GM12878 (cell line): ENCODE data around the gene CNTN4. TPM values are rescaled to one million over a fixed set of nuclear protein-coding genes. Genes with fewer than 3 reads are reported as not detected.

Experiments
- ATAC-seq: fragments of 200-7000 bp; cut with Tn5 transposase; 3 replicates; pipeline ENCODE4 v1.9.1; 2020; ENCODE audit warnings: mild to moderate bottlenecking, moderate library complexity
- BruUV-seq: library from RNA; stranded (reverse); fragments of 400-500 nt; replicated peaks from 2 replicates; lab custom pipeline; 2021; lab: Mats Ljungman, UMichigan
- CTCF ChIA-PET: fragments of 300-600 bp; sonication (Branson Sonifier 250); formaldehyde crosslinking; extraction: SDS; loops from one replicate; lab custom pipeline; 2021; ENCODE audit warnings: inconsistent platforms; lab: Yijun Ruan, JAX
- POLR2A ChIA-PET: fragments of 350-600 bp; formaldehyde crosslinking; extraction: SDS; loops from one replicate; lab custom pipeline; 2021; ENCODE audit warnings: inconsistent platforms; lab: Charles Lee
- RAD21 ChIA-PET: fragments of 300-600 bp; sonication (Branson Sonifier 250); formaldehyde crosslinking; loops from one replicate; lab custom pipeline; 2023; ENCODE audit warnings: antibody characterized with exemption; ENCODE audit not compliant: unreplicated experiment; lab: Charles Lee
- SMC1A ChIA-PET: fragments of 300-600 bp; sonication (Branson Sonifier 250); formaldehyde crosslinking; loops from one replicate; lab custom pipeline; 2023; ENCODE audit not compliant: unreplicated experiment, uncharacterized antibody; lab: Charles Lee
- DNase-seq: peaks from one replicate; pipeline ENCODE4 v3.0.0-alpha.2; 2011; ENCODE audit warnings: low read depth, low spot score
- FAIRE-seq: peaks from 3 replicates; lab custom pipeline; 2011; peaks lifted over from hg19 to GRCh38; lab: Jason Lieb, UNC
- H2AFZ ChIP-seq: 2 replicates; pipeline ENCODE4 v1.6.0; 2011; ENCODE audit warnings: low read depth, low read length, control low read depth; ENCODE audit not compliant: control insufficient read depth
- H3K27ac ChIP-seq: 2 replicates; pipeline ENCODE4 v1.5.1; 2011; ENCODE audit warnings: control low read depth; ENCODE audit not compliant: control insufficient read depth, insufficient read depth
- H3K27me3 ChIP-seq, 2 experiments: replicated peaks in 1 of 2; 2 replicates each; pipeline versions ENCODE4 v1.6.0 to v1.6.1; 2011; ENCODE audit warnings: low read length in 1 of 2; ENCODE audit not compliant: control insufficient read depth in 2 of 2, insufficient read depth in 2 of 2
- H3K36me3 ChIP-seq, 2 experiments: 2 replicates each; pipeline ENCODE4 v1.5.1; 2011; ENCODE audit warnings: low read length in 1 of 2; ENCODE audit not compliant: control insufficient read depth in 2 of 2, insufficient read depth in 2 of 2
- H3K4me1 ChIP-seq: 2 replicates; pipeline ENCODE4 v1.6.1; 2011; ENCODE audit warnings: mild to moderate bottlenecking, low read length, moderate library complexity, mixed read lengths; ENCODE audit not compliant: control insufficient read depth, insufficient read depth
- H3K4me2 ChIP-seq: 2 replicates; pipeline ENCODE4 v1.6.0; 2011; ENCODE audit warnings: control low read depth; ENCODE audit not compliant: control insufficient read depth, insufficient read depth
- H3K4me3 ChIP-seq: fragments of 200-600 bp; sonication (generic); 2 replicates; pipeline ENCODE4 v1.5.1; 2016
- H3K79me2 ChIP-seq: 2 replicates; pipeline ENCODE4 v1.6.0; 2011; ENCODE audit warnings: low read length; ENCODE audit not compliant: control insufficient read depth, insufficient read depth
- H3K9ac ChIP-seq: 2 replicates; pipeline ENCODE4 v1.8.0; 2011; ENCODE audit warnings: low read length, control low read depth, mixed read lengths; ENCODE audit not compliant: control insufficient read depth, insufficient read depth
- H3K9me3 ChIP-seq: replicated peaks from 3 replicates; pipeline ENCODE4 v1.5.1; 2011; ENCODE audit warnings: mild to moderate bottlenecking, low read length; ENCODE audit not compliant: control insufficient read depth, insufficient read depth
- H4K20me1 ChIP-seq: 2 replicates; pipeline ENCODE4 v1.6.0; 2011; ENCODE audit not compliant: control insufficient read depth, insufficient read depth
- CHD1 ChIP-seq: IDR thresholded peaks from 2 replicates; pipeline ENCODE4 v1.6.1; 2012; ENCODE audit warnings: low read depth, low read length, improper control_type of control experiment
- CHD2 ChIP-seq: IDR thresholded peaks from 2 replicates; pipeline ENCODE4 v1.6.1; 2011; ENCODE audit warnings: low read depth, low read length, improper control_type of control experiment, borderline replicate concordance
- FOXM1 ChIP-seq: IDR thresholded peaks from 2 replicates; pipeline ENCODE4 v1.6.1; 2012; ENCODE audit warnings: low read depth, mild to moderate bottlenecking, inconsistent platforms, low read length, moderate library complexity
- HCFC1 ChIP-seq: fragments of 150-350 bp; IDR thresholded peaks from 2 replicates; pipeline ENCODE4 v1.6.1; 2014; ENCODE audit warnings: low read length
- HDGF ChIP-seq: fragments of 450-650 bp; IDR thresholded peaks from 2 replicates; pipeline ENCODE4 v1.6.1; 2016; ENCODE audit warnings: antibody characterized with exemption
- LARP7 ChIP-seq: fragments of 450-650 bp; IDR thresholded peaks from 2 replicates; pipeline ENCODE4 v1.6.1; 2017; ENCODE audit warnings: mild to moderate bottlenecking
- NFXL1 ChIP-seq: fragments of 450-650 bp; IDR thresholded peaks from 2 replicates; pipeline ENCODE4 v1.6.1; 2017; ENCODE audit warnings: antibody characterized with exemption, mild to moderate bottlenecking, borderline replicate concordance
- POLR2AphosphoS2 ChIP-seq: IDR thresholded peaks from 2 replicates; pipeline ENCODE4 v1.6.1; 2011; ENCODE audit warnings: low read depth, mild to moderate bottlenecking, low read length, improper control_type of control experiment, moderate library complexity
- RBBP5 ChIP-seq: fragments of 200-600 bp; sonication (generic); conservative IDR thresholded peaks from 2 replicates; pipeline ENCODE4 v1.6.1; 2016
- RELA ChIP-seq: fragments of 450-650 bp; IDR thresholded peaks from 2 replicates; pipeline ENCODE4 v1.8.0; 2014; ENCODE audit warnings: borderline replicate concordance; ENCODE audit not compliant: partially characterized antibody
- SUPT20H ChIP-seq: IDR thresholded peaks from 2 replicates; pipeline ENCODE4 v1.6.1; 2011; ENCODE audit warnings: low read depth, mild to moderate bottlenecking, low read length, moderate library complexity, borderline replicate concordance; ENCODE audit not compliant: control insufficient read depth
- WGBS: methylation state at CpG from one replicate; pipeline ENCODE4 v1.1.6; 2016; ENCODE audit warnings: low lambda C conversion rate; ENCODE audit not compliant: insufficient replicate concordance, insufficient coverage; ENCODE audit errors: missing lambda C conversion rate; 5-methylcytosine and 5-hydroxymethylcytosine counted together
- in situ Hi-C: fragments of 300-500 bp; cut with MboI; formaldehyde crosslinking; loops from 9 replicates; pipeline ENCODE4 v1.14.3; 2018; ENCODE audit warnings: mixed read lengths
- intact Hi-C: fragments of 100-400 bp; cut with micrococcal nuclease; formaldehyde crosslinking; loops from one replicate; pipeline ENCODE4 v1.14.2; 2022; ENCODE audit not compliant: unreplicated experiment
- polyA plus RNA-seq, 11 experiments: library from polyadenylated mRNA; depleted of rRNA in 4 of 11; unstranded in 6 of 11; stranded (reverse) in 5 of 11; fragments of >200 nt; fragmentation: Nextera tagmentation in 4 of 11; fragmentation: Illumina TruSeq in 1 of 11; extraction: Ambion mirVana in 4 of 11; extraction: Trizol in 1 of 11; gene quantifications; 1 replicate in 1 of 11; 2 replicates in 10 of 11; pipeline versions ENCODE4 v1.2.1 to v1.2.3, GENCODE V29; 2011 to 2016; ENCODE audit warnings: inconsistent platforms in 2 of 11, missing spikeins in 2 of 11, low read depth in 1 of 11
- total RNA-seq, 4 experiments: library from RNA; depleted of rRNA in 3 of 4; stranded (reverse); fragments of >200 nt in 3 of 4; fragmentation: Illumina TruSeq in 1 of 4; extraction: Trizol in 1 of 4; gene quantifications; 2 replicates each; pipeline versions ENCODE4 v1.2.1 to v1.2.3, GENCODE V29; 2013 to 2021
- TF ChIP-seq, protein P1 (sequence below): fragments of 450-650 bp; IDR thresholded peaks from 2 replicates; pipeline ENCODE4 v1.6.1; 2017; ENCODE audit warnings: mild to moderate bottlenecking, low read depth, inconsistent platforms; ENCODE audit not compliant: poor library complexity, severe bottlenecking
- TF ChIP-seq, protein P2 (sequence below): fragments of 450-650 bp; formaldehyde crosslinking; IDR thresholded peaks from 2 replicates; pipeline ENCODE4 v1.4.0; 2022; ENCODE audit warnings: mild to moderate bottlenecking, moderate library complexity
- TF ChIP-seq, protein P3 (sequence below): fragments of 450-650 bp; IDR thresholded peaks from 2 replicates; pipeline ENCODE4 v1.6.1; 2016; ENCODE audit warnings: mild to moderate bottlenecking

CNTN4 gene
- total and polyA plus RNA-seq, 10 of the 15 experiments (the other 5 are each of a cell fraction or from before 2014, with no cell fraction given): 0.05 to 0.43 (median 0.15) TPM; not detected in 1

DNA sequence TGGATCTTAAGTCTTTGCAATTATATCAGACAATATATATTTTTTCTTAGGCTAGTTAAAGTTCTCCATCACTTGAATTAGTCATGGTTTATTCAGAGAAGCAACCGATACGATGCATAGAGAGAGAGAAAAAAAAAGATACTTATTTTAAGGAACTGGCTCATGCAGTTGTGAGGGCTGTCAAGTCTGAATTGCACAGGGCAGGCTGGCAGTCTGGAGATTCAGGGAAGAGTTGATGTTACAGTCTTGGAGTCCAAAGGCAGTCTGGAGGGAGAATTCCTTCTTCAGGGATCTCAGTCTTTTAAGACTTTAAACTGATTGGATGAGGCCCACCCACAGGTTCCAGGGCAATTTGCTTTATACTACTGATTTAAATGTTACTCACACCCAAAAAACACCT lies 598.9 kb downstream of the CNTN4 start:
- Histone ChIP-seq H4K20me1 (no peaks in the 10 kb centered on the region), H3K4me2 (no peak overlapping the region), H3K27ac (no peak overlapping the region), H3K9me3 (no peaks in the 10 kb centered on the region), H3K4me3 (no peak overlapping the region), H3K9ac (no peak overlapping the region), H3K36me3 (no peaks in the 10 kb centered on the region), H3K79me2 (no peaks in the 10 kb centered on the region)
- in situ Hi-C loops (no loop called here), intact Hi-C loops (no loop called here)
- RAD21 ChIA-PET: no interaction called here
- CTCF ChIA-PET: interaction anchor here (1.1 kb wide), 1 partner anchor 18 kb away, joined by 5 read pairs; no protein-coding TSS in a partner anchor
- WGBS: 78% methylated on average over 2 of the region's 2 CpGs
- BruUV-seq: no TSS peak
- ATAC-seq: no peak
- TF ChIP-seq NFXL1 (no peak), POLR2AphosphoS2 (no peak), FOXM1 (no peak), RBBP5 (no peak), CHD2 (no peak), SUPT20H (no peak), HDGF (no peak), RELA (no peak), LARP7 (no peak), CHD1 (no peak), HCFC1 (no peak)
- TF ChIP-seq, protein P1, sequence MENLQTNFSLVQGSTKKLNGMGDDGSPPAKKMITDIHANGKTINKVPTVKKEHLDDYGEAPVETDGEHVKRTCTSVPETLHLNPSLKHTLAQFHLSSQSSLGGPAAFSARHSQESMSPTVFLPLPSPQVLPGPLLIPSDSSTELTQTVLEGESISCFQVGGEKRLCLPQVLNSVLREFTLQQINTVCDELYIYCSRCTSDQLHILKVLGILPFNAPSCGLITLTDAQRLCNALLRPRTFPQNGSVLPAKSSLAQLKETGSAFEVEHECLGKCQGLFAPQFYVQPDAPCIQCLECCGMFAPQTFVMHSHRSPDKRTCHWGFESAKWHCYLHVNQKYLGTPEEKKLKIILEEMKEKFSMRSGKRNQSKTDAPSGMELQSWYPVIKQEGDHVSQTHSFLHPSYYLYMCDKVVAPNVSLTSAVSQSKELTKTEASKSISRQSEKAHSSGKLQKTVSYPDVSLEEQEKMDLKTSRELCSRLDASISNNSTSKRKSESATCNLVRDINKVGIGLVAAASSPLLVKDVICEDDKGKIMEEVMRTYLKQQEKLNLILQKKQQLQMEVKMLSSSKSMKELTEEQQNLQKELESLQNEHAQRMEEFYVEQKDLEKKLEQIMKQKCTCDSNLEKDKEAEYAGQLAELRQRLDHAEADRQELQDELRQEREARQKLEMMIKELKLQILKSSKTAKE: no peak
- TF ChIP-seq, protein P2, sequence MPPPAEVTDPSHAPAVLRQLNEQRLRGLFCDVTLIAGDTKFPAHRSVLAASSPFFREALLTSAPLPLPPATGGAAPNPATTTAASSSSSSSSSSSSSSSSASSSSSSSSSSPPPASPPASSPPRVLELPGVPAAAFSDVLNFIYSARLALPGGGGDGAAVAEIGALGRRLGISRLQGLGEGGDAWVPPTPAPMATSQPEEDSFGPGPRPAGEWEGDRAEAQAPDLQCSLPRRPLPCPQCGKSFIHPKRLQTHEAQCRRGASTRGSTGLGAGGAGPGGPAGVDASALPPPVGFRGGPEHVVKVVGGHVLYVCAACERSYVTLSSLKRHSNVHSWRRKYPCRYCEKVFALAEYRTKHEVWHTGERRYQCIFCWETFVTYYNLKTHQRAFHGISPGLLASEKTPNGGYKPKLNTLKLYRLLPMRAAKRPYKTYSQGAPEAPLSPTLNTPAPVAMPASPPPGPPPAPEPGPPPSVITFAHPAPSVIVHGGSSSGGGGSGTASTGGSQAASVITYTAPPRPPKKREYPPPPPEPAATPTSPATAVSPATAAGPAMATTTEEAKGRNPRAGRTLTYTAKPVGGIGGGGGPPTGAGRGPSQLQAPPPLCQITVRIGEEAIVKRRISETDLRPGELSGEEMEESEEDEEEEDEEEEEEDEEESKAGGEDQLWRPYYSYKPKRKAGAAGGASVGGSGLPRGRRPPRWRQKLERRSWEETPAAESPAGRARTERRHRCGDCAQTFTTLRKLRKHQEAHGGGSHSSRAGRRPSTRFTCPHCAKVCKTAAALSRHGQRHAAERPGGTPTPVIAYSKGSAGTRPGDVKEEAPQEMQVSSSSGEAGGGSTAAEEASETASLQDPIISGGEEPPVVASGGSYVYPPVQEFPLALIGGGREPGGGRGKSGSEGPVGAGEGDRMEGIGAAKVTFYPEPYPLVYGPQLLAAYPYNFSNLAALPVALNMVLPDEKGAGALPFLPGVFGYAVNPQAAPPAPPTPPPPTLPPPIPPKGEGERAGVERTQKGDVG (CRISPR knock-in tag): no peak
- TF ChIP-seq, protein P3, sequence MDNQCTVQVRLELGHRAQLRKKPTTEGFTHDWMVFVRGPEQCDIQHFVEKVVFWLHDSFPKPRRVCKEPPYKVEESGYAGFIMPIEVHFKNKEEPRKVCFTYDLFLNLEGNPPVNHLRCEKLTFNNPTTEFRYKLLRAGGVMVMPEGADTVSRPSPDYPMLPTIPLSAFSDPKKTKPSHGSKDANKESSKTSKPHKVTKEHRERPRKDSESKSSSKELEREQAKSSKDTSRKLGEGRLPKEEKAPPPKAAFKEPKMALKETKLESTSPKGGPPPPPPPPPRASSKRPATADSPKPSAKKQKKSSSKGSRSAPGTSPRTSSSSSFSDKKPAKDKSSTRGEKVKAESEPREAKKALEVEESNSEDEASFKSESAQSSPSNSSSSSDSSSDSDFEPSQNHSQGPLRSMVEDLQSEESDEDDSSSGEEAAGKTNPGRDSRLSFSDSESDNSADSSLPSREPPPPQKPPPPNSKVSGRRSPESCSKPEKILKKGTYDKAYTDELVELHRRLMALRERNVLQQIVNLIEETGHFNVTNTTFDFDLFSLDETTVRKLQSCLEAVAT: no peak
- TF ChIP-seq, all 136 proteins: peak for 0
- no peak for DNase-seq
- FAIRE-seq: no peak
- Histone ChIP-seq H3K27me3 (no peaks in the 10 kb centered on the region), H3K4me1 (no peaks in the 10 kb centered on the region), H2AFZ (no peak overlapping the region)
- ChIA-PET SMC1A (no interaction called here), POLR2A (no interaction called here)
